Endothelial cell of umbilical vein (primary cell): ENCODE data around the gene CCDC12. TPM values are rescaled to one million over a fixed set of nuclear protein-coding genes. Genes with fewer than 3 reads are reported as not detected.
A peak's percentile ranks its signal among the peaks of the same experiment; 100 is the strongest.

Experiments
- BruUV-seq: library from RNA; stranded (reverse); fragments of 400-500 nt; replicated peaks from 2 replicates; lab custom pipeline; 2021; lab: Mats Ljungman, UMichigan
- CTCF ChIA-PET: fragments of 300-600, 350-600 bp; sonication (Branson Sonifier 250); formaldehyde crosslinking; loops from one replicate; lab custom pipeline; 2021; ENCODE audit warnings: antibody characterized with exemption, inconsistent platforms; lab: Charles Lee
- POLR2A ChIA-PET: fragments of 300-600, 350-600 bp; sonication (Branson Sonifier 250); formaldehyde crosslinking; loops from one replicate; lab custom pipeline; 2021; ENCODE audit warnings: antibody characterized with exemption, inconsistent platforms; lab: Charles Lee
- DNase-seq: peaks from one replicate; pipeline ENCODE4 v3.0.0-alpha.2; 2011; ENCODE audit warnings: low read depth, low spot score
- FAIRE-seq: peaks from 2 replicates; lab custom pipeline; 2011; peaks lifted over from hg19 to GRCh38; lab: Jason Lieb, UNC
- H2AFZ ChIP-seq: 2 replicates; pipeline ENCODE4 v1.6.0; 2012; ENCODE audit warnings: low read depth, low read length, control low read depth, inconsistent platforms
- H3K27ac ChIP-seq: 2 replicates; pipeline ENCODE4 v1.5.1; 2011; ENCODE audit warnings: low read depth, mild to moderate bottlenecking, control low read depth, low read length, moderate library complexity; ENCODE audit not compliant: insufficient read depth
- H3K27me3 ChIP-seq, 2 experiments: 2 replicates each; pipeline versions ENCODE4 v1.6.0 to v1.6.1; 2011; ENCODE audit warnings: low read length in 2 of 2, mixed read lengths in 1 of 2; ENCODE audit not compliant: control insufficient read depth in 2 of 2, insufficient read depth in 2 of 2
- H3K36me3 ChIP-seq, 2 experiments: 2 replicates in 1 of 2; 3 replicates in 1 of 2; pipeline ENCODE4 v1.5.1; 2011; ENCODE audit warnings: low read length in 2 of 2, mild to moderate bottlenecking in 1 of 2, moderate library complexity in 1 of 2; ENCODE audit not compliant: control insufficient read depth in 2 of 2, insufficient read depth in 2 of 2; ENCODE audit errors: extremely low read depth in 1 of 2
- H3K4me1 ChIP-seq: 3 replicates; pipeline ENCODE4 v1.5.1; 2011; ENCODE audit warnings: mild to moderate bottlenecking, low read length; ENCODE audit not compliant: control insufficient read depth, insufficient read depth; ENCODE audit errors: extremely low read depth
- H3K4me2 ChIP-seq: 2 replicates; pipeline ENCODE4 v1.6.1; 2011; ENCODE audit warnings: low read length, control low read depth, mixed read lengths; ENCODE audit not compliant: insufficient read depth
- H3K4me3 ChIP-seq, 3 experiments: fragments of 200-600 bp in 1 of 3; sonication (generic), shearing (Covaris generic) in 1 of 3; replicated peaks in 1 of 3; 2 replicates each; pipeline ENCODE4 v1.5.1; 2011 to 2016; ENCODE audit warnings: control low read depth in 3 of 3, low read length in 3 of 3, mild to moderate bottlenecking in 2 of 3, inconsistent platforms in 1 of 3, low read depth in 1 of 3, moderate library complexity in 1 of 3; ENCODE audit not compliant: insufficient read depth in 1 of 3
- H3K79me2 ChIP-seq: 2 replicates; pipeline ENCODE4 v1.6.0; 2012; ENCODE audit warnings: low read length, inconsistent platforms; ENCODE audit not compliant: control insufficient read depth, insufficient read depth
- H3K9ac ChIP-seq: replicated peaks from 2 replicates; pipeline ENCODE3; 2011; ENCODE audit warnings: low read length, control low read depth; ENCODE audit not compliant: insufficient read depth; ENCODE audit errors: extremely low read depth
- H3K9me1 ChIP-seq: replicated peaks from 3 replicates; pipeline ENCODE4 v1.6.0; 2011; ENCODE audit warnings: mild to moderate bottlenecking, low read length; ENCODE audit not compliant: control insufficient read depth, insufficient read depth; ENCODE audit errors: extremely low read depth
- H3K9me3 ChIP-seq: replicated peaks from 2 replicates; pipeline ENCODE4 v1.5.1; 2012; ENCODE audit warnings: low read length, inconsistent platforms; ENCODE audit not compliant: control insufficient read depth, insufficient read depth
- H4K20me1 ChIP-seq: replicated peaks from 2 replicates; pipeline ENCODE3; 2011; ENCODE audit warnings: mild to moderate bottlenecking, low read length; ENCODE audit not compliant: control insufficient read depth, insufficient read depth; ENCODE audit errors: extremely low read depth
- EZH2 ChIP-seq: IDR thresholded peaks from 2 replicates; pipeline ENCODE4 v1.6.1; 2012; ENCODE audit warnings: borderline replicate concordance, low read depth, mild to moderate bottlenecking, moderate library complexity, low read length, inconsistent platforms; ENCODE audit not compliant: severe bottlenecking
- FOS ChIP-seq: IDR thresholded peaks from 2 replicates; pipeline ENCODE4 v1.6.1; 2011; ENCODE audit warnings: mild to moderate bottlenecking, low read length, moderate library complexity, borderline replicate concordance; ENCODE audit not compliant: insufficient read depth
- GATA2 ChIP-seq: IDR thresholded peaks from 2 replicates; pipeline ENCODE4 v1.7.0; 2011; ENCODE audit warnings: low read depth, mild to moderate bottlenecking, moderate library complexity, mixed read lengths, low read length; ENCODE audit not compliant: insufficient read length, insufficient read depth
- JUN ChIP-seq: IDR thresholded peaks from 2 replicates; pipeline ENCODE4 v1.6.1; 2011; ENCODE audit warnings: borderline replicate concordance, low read depth; ENCODE audit not compliant: insufficient read length, insufficient read depth
- MYC ChIP-seq: IDR thresholded peaks from one replicate; pipeline ENCODE4 v1.6.1; 2011; ENCODE audit warnings: mild to moderate bottlenecking, low read depth, low read length
- POLR2A ChIP-seq: IDR thresholded peaks from 2 replicates; pipeline ENCODE4 v1.6.1; 2012; ENCODE audit warnings: low read depth, mild to moderate bottlenecking, control low read depth, low read length
- POLR2AphosphoS5 ChIP-seq: IDR thresholded peaks from 2 replicates; pipeline ENCODE4 v1.6.1; 2012; ENCODE audit warnings: low read depth, mild to moderate bottlenecking, control low read depth, low read length, moderate library complexity; ENCODE audit not compliant: insufficient read depth
- dilution Hi-C: fragments of 300-500 bp; cut with MboI; formaldehyde crosslinking; loops from one replicate; pipeline ENCODE4 v1.15.0; 2019; ENCODE audit warnings: low sequenced_read_pairs; ENCODE audit not compliant: extremely low pct_ligation_motif_present
- intact Hi-C: fragments of 100-400 bp; cut with micrococcal nuclease; formaldehyde crosslinking; loops from one replicate; pipeline ENCODE4 v1.10.0; 2022
- polyA plus RNA-seq, 4 experiments: library from polyadenylated mRNA; depleted of rRNA in 3 of 4; stranded (reverse) in 3 of 4; unstranded in 1 of 4; fragments of >200 nt; gene quantifications; 2 replicates each; pipeline versions ENCODE4 v1.2.1 to v1.2.3, GENCODE V29; 2011 to 2012; ENCODE audit warnings: missing spikeins in 1 of 4
- total RNA-seq: library from RNA; stranded (reverse); gene quantifications from 2 replicates; pipeline ENCODE4 v1.2.3, GENCODE V29; 2021
- TF ChIP-seq, protein P1 (sequence below), 2 donors: IDR thresholded peaks; 1 replicate in 1 of 2; 2 replicates in 1 of 2; pipeline ENCODE4 v1.5.1; 2011; ENCODE audit warnings: low read length in 2 of 2, mild to moderate bottlenecking in 2 of 2, moderate library complexity in 2 of 2, control low read depth in 1 of 2, inconsistent platforms in 1 of 2, low read depth in 1 of 2; ENCODE audit not compliant: insufficient read depth in 1 of 2; ENCODE audit errors: extremely low read depth in 1 of 2
- TF ChIP-seq, protein P2 (sequence below): IDR thresholded peaks from 2 replicates; pipeline ENCODE4 v1.6.1; 2011; ENCODE audit not compliant: insufficient read depth, insufficient read length

CCDC12 gene
- total and polyA plus RNA-seq, 2 donors (not counting 3 experiments of a cell fraction or from before 2014, with no cell fraction given) = 35.1 to 50.5 TPM

DNA sequence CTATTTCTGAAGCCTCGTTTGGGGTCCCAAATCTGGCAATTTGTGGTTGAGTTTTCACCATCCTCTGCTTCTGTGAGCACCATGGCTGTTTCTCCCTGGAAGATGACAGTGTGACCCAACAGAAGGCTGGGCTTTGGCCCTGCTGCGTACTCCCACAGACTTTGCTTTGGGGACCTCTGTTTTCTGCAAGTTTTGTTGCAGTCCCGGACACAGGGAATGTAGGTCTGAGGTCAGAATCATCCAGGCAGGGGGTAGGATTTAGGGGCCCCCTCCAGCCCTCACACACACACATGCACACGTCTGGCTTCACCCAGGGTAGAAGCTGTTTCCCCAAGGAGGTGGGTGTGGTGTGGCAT, 92.7 kb downstream of the CCDC12 start:
- no peak for DNase-seq
- Histone ChIP-seq H3K9ac (no peak overlapping the region), H2AFZ (no peak overlapping the region), H3K36me3 (no peaks in the 10 kb centered on the region), H3K27ac (no peak overlapping the region), H3K4me3 (no peak overlapping the region), H3K4me2 (no peak overlapping the region), H3K79me2 (no peaks in the 10 kb centered on the region), H3K27me3 (peaks cover 32 to 44% of the 10 kb centered on the region in 2 experiments), H3K9me3 (no peaks in the 10 kb centered on the region), H4K20me1 (no peaks in the 10 kb centered on the region), H3K9me1 (no peaks in the 10 kb centered on the region), H3K4me1 (no peaks in the 10 kb centered on the region)
- intact Hi-C loops (no loop called here), dilution Hi-C loops (no loop called here)
- TF ChIP-seq EZH2 (peak; percentile 77), MYC (no peak)
- ChIA-PET CTCF (interaction anchor here (4.2 kb wide), 1 partner anchor 11 kb away, joined by 19 read pairs; no protein-coding TSS in a partner anchor), POLR2A (no interaction called here)
- FAIRE-seq = no peak
- BruUV-seq = no TSS peak

DNA sequence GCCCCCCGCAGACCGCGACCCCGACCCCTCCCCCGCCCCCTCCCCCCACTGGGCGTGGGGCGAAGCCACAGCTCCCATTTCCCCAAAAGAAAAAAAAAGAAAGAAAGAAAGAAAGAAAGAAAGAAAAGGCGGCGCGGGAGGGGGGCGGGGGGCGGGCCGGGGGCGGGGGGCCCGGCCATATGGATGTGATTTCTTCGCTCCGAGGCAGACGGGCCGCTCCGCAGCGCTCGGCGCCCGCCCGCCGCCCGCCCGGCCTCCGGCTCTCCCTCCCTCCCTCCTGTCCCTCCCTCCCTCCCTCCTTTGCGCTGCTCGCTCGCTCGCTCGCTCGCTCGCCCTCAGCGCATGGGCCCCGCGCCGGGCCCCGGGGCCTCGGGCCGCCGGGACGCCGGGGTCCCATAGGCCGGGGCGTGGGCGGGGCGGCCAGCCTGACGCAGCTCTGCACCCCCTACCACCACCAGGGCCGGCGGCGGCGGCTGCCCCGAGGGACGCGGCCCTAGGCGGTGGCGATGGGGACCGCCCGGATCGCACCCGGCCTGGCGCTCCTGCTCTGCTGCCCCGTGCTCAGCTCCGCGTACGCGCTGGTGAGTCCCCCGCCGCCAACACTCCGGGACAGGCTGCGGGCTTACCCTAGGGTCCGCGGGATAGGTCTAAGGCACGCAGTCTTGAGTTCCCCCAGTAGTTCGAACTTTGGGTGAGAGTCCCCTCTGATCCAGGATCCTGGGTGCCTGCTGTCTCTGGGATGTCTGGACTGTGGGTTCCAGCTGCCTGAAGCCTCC, 93.3 kb downstream of the CCDC12 start:
- no peak overlapping the region for H3K4me2 ChIP-seq
- no peaks in the 10 kb centered on the region for H3K4me1 ChIP-seq
- H3K27ac ChIP-seq = no peak overlapping the region
- dilution Hi-C loops = no loop called here
- intact Hi-C loops = no loop called here
- no peaks in the 10 kb centered on the region for H3K9me3 ChIP-seq
- H3K27me3 ChIP-seq = peaks cover 32 to 44% of the 10 kb centered on the region in 2 experiments
- ChIA-PET CTCF (interaction anchor here (0.7 to 4.2 kb wide), 4 partner anchors 11 to 177 kb away, joined by 3 to 19 read pairs (median 4); no protein-coding TSS in a partner anchor), POLR2A (no interaction called here)
- H2AFZ ChIP-seq = no peak overlapping the region
- no peaks in the 10 kb centered on the region for H3K9me1 ChIP-seq
- no peak for DNase-seq
- no peak overlapping the region for H3K9ac ChIP-seq
- no peaks in the 10 kb centered on the region for H4K20me1 ChIP-seq
- peak overlapping the region in 1 of 3 experiments; percentile 21 for H3K4me3 ChIP-seq
- H3K36me3 ChIP-seq = no peaks in the 10 kb centered on the region
- no peak for TF ChIP-seq POLR2AphosphoS5
- no peak for TF ChIP-seq MYC
- no peak for TF ChIP-seq GATA2
- TF ChIP-seq, protein P1, sequence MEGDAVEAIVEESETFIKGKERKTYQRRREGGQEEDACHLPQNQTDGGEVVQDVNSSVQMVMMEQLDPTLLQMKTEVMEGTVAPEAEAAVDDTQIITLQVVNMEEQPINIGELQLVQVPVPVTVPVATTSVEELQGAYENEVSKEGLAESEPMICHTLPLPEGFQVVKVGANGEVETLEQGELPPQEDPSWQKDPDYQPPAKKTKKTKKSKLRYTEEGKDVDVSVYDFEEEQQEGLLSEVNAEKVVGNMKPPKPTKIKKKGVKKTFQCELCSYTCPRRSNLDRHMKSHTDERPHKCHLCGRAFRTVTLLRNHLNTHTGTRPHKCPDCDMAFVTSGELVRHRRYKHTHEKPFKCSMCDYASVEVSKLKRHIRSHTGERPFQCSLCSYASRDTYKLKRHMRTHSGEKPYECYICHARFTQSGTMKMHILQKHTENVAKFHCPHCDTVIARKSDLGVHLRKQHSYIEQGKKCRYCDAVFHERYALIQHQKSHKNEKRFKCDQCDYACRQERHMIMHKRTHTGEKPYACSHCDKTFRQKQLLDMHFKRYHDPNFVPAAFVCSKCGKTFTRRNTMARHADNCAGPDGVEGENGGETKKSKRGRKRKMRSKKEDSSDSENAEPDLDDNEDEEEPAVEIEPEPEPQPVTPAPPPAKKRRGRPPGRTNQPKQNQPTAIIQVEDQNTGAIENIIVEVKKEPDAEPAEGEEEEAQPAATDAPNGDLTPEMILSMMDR (IDR thresholded peaks at IDR 0.05; ENCODE audit: extremely low read depth in 1 of 2, insufficient read depth in 1 of 2, low read depth in 1 of 2, low read length in 2 of 2) = no peak
- no peak for TF ChIP-seq FOS
- TF ChIP-seq POLR2A = no peak
- TF ChIP-seq EZH2 = no peak
- no peak for TF ChIP-seq JUN
- TF ChIP-seq, protein P2, sequence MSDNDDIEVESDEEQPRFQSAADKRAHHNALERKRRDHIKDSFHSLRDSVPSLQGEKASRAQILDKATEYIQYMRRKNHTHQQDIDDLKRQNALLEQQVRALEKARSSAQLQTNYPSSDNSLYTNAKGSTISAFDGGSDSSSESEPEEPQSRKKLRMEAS = no peak
- BruUV-seq = no TSS peak
- FAIRE-seq = no peak
- H3K79me2 ChIP-seq = no peaks in the 10 kb centered on the region
